DMS79 (cell line): ENCODE data around the gene SARM1.
"Not testable (repeated sequence)": the region's sequence is repeated elsewhere in the genome, so short reads cannot be mapped to it uniquely, and the experiment has no call there.

ENCODE experiments used
- DNase-seq: peaks from one replicate; lab custom pipeline; 2025; lab: John Stamatoyannopoulos, UW

SARM1 gene

DNA sequence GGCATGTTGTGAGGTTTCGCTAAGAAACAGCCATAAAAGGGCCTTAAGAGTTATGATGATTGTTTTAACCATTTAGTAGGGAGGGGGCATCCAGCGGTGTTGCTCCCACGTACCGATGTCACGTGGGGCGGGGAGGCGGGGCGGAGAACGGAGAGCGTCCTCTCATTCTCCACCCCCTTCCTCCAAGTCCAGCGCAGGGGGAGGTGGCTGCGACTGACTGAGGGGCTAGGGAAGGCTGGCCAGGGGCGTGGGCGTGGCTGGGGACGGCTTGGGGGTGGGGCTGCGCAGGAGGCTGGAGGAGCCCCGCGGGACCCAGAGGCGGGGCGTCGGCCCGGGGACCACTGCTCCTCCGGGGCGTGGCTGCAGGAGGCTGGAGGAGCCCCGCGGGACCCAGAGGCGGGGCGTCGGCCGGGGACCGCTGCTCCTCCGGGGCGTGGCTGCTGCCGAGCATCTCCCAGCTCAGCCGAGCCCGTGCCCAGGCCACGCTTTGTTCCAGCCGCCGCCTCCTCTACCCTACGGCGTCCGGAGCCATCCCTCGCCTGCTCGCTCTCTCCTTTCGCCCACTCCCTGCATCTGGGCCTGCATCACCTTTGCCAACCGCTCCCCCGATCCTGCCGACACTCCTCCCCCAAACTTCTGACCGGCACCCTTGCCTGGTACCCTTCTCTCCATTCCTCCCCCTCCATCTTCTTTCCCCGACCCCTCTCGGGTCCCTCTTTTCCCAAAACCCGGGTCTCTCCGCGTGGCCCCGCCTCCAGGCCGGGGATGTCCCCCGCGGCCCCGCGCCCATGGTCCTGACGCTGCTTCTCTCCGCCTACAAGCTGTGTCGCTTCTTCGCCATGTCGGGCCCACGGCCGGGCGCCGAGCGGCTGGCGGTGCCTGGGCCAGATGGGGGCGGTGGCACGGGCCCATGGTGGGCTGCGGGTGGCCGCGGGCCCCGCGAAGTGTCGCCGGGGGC, at the start of gene SARM1:
SARM1 (plus strand) TSS at position 450 of the 958 bp plus-strand sequence; CDS start at position 789, 339 bp downstream.
- DNase-seq = peak; percentile 88

DNA sequence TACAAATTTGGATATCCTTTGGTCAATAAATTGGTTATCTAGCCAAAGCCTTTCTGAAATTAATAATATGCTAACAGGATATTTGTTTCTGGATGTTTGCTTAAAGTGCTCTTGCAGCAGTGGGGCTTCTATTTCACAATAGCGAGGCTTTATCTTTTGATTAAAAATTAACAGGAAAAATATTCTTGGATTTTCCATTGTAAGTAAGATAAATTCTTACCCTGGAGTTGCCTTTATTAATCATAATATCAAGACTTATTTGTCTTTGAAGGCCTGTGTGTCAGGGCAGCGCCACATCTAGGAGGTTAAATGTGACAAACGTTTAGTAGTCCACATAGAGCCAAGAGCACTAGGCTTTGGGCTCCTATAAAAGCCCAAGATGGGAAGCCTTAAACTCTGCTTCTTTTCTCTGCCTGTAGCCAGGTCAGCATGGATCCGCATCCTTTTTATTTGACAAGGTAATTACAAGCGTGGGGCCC, 47.2 kb upstream of the SARM1 start:
- DNase-seq = no peak

GRCh38 chr17:28324781-28325180, 46.7 kb upstream of the SARM1 start:
- DNase-seq = no peak

DNA sequence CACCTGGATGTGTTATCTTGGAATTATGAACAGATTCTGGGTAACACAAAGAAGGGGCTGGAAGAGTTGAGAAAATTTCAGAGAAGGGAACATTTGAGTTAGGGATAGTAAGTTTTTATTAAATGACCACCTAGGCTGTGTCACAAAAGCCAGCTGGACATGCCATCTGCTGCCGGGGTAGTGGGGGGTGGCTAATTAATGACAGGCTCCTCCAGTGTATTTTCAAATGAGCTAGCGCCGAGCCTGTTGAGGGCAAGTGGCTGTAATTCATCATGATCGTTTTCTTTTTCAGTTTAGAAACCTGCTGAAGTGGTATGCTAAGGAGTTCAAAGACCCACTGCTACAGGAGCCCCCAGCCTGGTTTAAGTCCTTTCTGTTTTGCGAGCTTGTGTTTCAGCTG, 46.3 kb upstream of the SARM1 start:
- DNase-seq = no peak

- no peak for DNase-seq
These were observed 45.4 kb upstream of the SARM1 start for GRCh38 chr17:28326114-28326513.

DNA sequence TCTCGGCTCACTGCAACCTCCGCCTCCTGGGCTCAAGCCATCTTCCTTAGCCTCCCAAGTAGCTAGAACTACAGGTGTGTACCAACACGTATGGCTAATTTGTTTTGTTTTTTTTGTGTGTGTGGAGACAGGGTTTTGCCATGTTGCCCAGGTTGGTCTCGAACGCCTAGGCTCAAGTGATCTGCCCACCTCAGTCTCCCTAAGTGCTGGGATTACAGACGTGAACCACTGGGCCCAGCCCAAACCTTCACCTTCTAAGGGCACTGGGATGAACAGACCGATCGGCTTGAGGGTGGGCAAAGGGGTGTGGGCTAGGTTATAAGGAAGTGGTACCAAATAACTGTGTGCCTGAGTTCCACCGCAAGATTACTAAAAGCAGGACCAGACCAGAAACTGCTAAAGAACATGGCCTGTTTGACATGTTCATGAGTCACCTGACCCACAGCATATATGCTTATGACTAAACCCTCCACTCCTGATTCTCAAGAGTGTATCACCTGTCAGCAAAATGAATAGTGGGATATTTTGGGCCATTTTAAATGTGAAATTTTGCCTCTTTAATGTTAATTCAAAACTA, 44.4 kb upstream of the SARM1 start:
- DNase-seq = no peak

- no peak for DNase-seq
These were observed 43.8 kb upstream of the SARM1 start for GRCh38 chr17:28327709-28328108.

DNA sequence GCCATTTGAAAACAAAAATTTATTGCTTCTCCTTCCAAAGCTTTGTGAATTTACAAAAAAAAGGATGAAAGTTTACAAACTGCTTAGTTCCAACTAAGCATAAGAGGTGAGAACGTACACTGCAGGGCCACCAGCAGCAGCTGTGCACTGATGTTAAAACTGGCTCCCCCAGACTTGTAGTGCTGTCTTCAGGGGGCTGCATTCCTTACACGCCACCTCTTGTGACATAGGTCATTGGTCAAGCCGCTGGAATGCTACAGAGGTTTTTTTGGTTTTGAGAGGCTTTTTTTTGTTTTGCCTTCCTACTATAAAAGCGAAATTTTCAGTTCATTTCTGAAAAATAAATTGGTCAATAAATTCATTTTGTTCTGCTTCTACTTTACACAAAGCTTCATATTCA, 43.2 kb upstream of the SARM1 start:
- DNase-seq = no peak

- DNase-seq = no peak
These were observed 40.8 kb upstream of the SARM1 start for GRCh38 chr17:28330671-28331070.

- no peak for DNase-seq
These were observed 39.5 kb upstream of the SARM1 start for GRCh38 chr17:28331891-28332420.

- no peak for DNase-seq
These were observed 38.3 kb upstream of the SARM1 start for GRCh38 chr17:28333083-28333746.

DNA sequence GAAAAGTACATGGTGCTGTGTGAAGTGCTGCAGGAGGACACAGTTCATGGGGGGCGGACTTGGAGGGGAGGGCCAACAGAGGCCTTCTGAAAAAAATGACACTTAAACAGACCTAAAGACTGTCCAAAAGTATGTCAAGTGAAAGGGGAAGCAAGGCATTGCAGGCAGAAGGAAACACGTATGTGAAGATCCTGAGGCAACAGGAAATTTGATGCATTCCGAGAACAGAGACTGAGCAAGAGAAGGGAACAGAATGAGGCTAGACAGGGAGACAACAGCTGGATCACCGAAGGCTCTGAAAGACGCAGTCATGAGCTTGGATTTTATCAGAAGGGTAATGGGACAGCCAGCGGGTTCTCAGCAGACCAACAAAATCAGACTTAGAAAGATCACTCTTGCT, 37.3 kb upstream of the SARM1 start:
- DNase-seq = no peak

DNA sequence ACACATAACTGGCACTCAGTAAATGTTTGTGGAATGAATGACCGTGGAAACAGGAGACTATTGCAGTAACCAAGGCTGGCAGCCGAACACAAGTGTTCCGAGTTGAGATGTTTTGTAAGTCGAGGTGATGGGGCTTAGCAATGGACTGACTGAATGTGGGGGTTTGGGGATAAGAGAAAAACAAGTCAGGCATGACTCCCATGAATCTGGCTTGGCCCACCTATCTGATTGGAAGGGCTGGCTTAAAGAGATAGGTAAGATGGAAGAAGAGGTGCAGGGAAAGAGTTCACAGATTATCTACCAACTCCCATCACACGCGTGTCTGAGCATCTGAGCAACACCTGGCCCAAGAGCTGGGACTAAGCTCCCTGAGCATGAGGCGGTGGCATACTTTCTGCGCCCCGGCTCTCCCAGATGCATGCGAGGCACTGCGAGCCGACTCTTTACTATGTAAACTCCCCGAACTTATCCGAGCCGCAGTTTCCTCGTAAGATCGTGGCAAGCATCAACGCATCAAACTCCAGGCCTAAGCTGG, 36.8 kb upstream of the SARM1 start:
- DNase-seq = no peak

DNA sequence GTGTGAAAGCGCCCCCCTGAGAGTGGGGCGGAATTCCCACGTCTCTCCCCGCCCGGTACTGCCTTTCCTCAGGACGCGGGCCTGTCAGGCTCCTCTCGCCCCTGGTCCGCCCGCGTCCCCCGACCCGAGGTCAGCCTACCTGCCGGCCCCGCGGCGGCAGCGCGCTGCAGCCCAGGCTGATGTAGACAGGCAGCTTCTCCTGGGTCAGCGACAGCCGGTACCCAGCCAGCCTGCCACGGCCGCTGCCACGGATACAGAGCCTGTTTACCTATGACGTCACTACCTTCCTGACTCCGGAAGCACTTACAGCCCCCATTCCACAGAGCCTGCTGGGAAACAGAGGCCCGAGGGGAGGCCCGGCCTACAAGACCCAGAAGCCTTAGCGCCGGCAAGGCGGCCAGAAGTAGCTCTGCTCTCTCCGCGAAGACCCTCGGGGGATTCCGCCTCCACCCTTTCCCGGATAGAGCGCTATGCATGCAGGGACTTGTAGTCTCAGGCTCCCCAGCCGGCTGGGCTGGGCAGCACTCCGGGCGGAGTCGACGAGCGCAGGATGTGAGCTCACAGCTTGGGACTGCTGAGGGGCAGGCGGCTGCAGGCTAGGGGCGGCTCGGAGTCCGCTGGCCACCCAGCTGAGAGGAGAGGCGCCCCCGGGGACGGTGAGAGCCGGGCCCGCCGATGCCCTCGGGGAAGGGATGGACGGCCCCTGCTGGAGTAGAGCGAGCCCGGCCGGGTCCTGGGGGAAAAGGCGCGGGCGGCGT, 36.1 kb upstream of the SARM1 start, which contains the start of the genes IFT20 and TNFAIP1:
IFT20 (minus strand) TSS at position 272 of the 758 bp plus-strand sequence. CDS start 3,487 bp downstream, outside the sequence.
TNFAIP1 (plus strand) TSS at position 561 of the 758 bp plus-strand sequence. CDS start 3,761 bp downstream, outside the sequence.
- DNase-seq = peak; percentile 99

- peak; percentile 70 for DNase-seq
These were observed 35.3 kb upstream of the SARM1 start for GRCh38 chr17:28335959-28336871.

GRCh38 chr17:28338056-28338768, 33.3 kb upstream of the SARM1 start:
- no peak for DNase-seq

GRCh38 chr17:28338769-28339212, 32.7 kb upstream of the SARM1 start:
- not testable (repeated sequence) for DNase-seq

DNA sequence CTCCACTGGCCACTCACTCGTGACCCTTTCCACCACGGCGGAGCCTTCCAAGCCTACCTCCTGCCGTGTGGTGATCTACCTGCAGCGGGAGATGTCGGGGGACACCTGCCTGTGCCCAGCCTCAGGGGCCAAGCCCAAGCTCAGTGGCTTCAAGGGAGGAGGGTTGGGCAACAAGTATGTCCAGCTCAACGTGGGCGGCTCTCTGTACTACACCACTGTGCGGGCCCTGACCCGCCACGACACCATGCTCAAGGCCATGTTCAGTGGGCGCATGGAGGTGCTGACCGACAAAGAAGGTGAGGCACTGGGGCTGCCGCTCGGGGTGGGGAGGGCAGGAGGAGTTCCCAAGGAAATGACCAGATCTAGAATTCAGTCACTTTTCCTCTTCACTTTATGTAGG, 32.1 kb upstream of the SARM1 start:
- DNase-seq = no peak

DNA sequence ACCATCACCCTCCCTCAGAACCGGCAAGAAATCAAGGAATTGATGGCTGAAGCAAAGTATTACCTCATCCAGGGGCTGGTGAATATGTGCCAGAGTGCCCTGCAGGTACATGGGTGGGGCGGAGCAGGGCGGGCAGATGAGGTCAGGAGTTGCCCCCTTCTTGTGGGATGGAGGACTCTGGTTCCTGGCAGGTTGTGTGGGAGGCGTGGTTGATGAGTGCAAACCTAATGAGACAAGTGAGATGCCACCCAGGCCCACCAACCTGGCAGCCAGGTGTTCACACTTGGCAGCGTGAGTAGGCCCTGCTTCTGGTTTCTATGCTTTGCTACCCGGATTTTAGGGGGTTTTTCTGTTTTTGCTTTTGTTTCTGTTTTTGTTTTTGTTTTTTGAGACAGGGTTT, 31.1 kb upstream of the SARM1 start:
- DNase-seq = no peak
